ENCODE measurements around the gene PDILT. TPM values are rescaled to one million over a fixed set of nuclear protein-coding genes. Genes with fewer than 3 reads are reported as not detected.

The PDILT gene
- total and polyA plus RNA-seq, 9 of the 15 experiments (the other 6 are each of a cell fraction or from before 2014, with no cell fraction given), result not detected

DNA sequence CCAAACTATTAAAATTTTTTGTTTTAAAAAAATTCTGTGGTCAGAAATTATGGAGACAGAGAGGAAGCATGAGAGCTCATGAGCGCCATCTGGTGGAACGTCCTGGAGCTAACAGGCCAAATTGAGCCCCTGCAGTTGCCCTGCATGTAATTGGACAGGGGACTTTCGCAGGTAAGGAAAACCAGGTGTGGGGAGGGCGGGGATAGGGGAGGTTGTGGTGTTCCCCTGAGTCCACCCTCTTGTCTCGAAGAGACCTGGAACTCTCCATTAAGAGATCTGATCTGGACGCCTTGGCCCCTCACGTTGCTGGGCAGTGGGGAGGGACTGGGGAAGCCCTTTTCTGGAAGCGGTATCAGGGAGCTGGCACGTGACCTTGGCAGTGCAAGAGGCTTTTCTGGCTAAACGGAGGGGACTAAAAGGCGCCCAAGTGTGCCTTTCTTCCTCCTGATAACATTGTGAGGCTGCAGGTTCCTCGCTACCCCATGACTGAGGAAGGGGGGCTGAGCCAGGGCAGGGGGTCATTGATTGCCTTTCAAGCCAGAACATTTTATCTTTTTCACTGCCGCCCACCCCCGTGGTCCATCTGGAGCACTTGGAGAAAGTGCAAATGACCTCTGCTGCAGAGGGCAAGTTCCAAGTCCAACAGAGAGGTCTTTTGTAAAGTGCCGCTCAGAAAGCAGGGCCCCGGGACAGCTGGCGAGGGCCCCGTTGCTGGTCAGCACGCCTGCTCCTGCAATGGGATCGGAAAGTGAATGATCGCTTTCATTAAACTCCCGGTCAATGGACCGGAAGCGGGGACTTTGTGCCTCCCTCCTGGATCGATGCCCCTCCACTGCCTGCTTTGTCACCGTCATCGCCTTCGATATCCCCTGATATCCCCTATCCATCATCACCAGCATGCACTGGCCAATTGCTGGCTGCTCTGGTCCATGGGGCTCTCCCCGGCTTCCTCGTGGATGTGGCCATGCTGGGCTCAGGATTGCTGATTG lies 18.4 kb downstream of the PDILT start (continued):
- no peak for TF ChIP-seq MXD1 (CRISPR knock-in tag; IDR thresholded peaks at IDR 0.05; ENCODE audit: borderline replicate concordance, poor library complexity, severe bottlenecking)
- TF ChIP-seq FOXA3 (CRISPR knock-in tag; conservative IDR thresholded peaks at IDR 0.05 in 1 of 2, IDR thresholded peaks at IDR 0.05 in 1 of 2), result no peak
- TF ChIP-seq TFAM (CRISPR knock-in tag; conservative IDR thresholded peaks at IDR 0.05), result no peak
- no peak for TF ChIP-seq XRCC3 (IDR thresholded peaks at IDR 0.05)
- TF ChIP-seq, protein P1, sequence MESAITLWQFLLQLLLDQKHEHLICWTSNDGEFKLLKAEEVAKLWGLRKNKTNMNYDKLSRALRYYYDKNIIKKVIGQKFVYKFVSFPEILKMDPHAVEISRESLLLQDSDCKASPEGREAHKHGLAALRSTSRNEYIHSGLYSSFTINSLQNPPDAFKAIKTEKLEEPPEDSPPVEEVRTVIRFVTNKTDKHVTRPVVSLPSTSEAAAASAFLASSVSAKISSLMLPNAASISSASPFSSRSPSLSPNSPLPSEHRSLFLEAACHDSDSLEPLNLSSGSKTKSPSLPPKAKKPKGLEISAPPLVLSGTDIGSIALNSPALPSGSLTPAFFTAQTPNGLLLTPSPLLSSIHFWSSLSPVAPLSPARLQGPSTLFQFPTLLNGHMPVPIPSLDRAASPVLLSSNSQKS (CRISPR knock-in tag; IDR thresholded peaks at IDR 0.05), result no peak
- TF ChIP-seq PKNOX1 (IDR thresholded peaks at IDR 0.05), result no peak
- no peak for TF ChIP-seq HDAC8 (tag; IDR thresholded peaks at IDR 0.05)
- no peak for TF ChIP-seq SFPQ (IDR thresholded peaks at IDR 0.05; ENCODE audit: low read depth, low read length)
- no peak for TF ChIP-seq PHTF2 (CRISPR knock-in tag; IDR thresholded peaks at IDR 0.05)
- no peak for TF ChIP-seq EP400 (IDR thresholded peaks at IDR 0.05)
- TF ChIP-seq, protein P2, sequence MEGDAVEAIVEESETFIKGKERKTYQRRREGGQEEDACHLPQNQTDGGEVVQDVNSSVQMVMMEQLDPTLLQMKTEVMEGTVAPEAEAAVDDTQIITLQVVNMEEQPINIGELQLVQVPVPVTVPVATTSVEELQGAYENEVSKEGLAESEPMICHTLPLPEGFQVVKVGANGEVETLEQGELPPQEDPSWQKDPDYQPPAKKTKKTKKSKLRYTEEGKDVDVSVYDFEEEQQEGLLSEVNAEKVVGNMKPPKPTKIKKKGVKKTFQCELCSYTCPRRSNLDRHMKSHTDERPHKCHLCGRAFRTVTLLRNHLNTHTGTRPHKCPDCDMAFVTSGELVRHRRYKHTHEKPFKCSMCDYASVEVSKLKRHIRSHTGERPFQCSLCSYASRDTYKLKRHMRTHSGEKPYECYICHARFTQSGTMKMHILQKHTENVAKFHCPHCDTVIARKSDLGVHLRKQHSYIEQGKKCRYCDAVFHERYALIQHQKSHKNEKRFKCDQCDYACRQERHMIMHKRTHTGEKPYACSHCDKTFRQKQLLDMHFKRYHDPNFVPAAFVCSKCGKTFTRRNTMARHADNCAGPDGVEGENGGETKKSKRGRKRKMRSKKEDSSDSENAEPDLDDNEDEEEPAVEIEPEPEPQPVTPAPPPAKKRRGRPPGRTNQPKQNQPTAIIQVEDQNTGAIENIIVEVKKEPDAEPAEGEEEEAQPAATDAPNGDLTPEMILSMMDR (IDR thresholded peaks at IDR 0.05 in 2 of 3, conservative IDR thresholded peaks at IDR 0.05 in 1 of 3; ENCODE audit: insufficient read depth in 2 of 3, low read depth in 1 of 3, low read length in 3 of 3), result peak; percentile 74 to 78 (median 74)
- TF ChIP-seq HLTF (IDR thresholded peaks at IDR 0.05), result no peak
